ENCODE results near the gene LIPI.
"Not testable (repeated sequence)": the region's sequence is repeated elsewhere in the genome, so short reads cannot be mapped to it uniquely, and the experiment has no call there.

Gene LIPI

DNA sequence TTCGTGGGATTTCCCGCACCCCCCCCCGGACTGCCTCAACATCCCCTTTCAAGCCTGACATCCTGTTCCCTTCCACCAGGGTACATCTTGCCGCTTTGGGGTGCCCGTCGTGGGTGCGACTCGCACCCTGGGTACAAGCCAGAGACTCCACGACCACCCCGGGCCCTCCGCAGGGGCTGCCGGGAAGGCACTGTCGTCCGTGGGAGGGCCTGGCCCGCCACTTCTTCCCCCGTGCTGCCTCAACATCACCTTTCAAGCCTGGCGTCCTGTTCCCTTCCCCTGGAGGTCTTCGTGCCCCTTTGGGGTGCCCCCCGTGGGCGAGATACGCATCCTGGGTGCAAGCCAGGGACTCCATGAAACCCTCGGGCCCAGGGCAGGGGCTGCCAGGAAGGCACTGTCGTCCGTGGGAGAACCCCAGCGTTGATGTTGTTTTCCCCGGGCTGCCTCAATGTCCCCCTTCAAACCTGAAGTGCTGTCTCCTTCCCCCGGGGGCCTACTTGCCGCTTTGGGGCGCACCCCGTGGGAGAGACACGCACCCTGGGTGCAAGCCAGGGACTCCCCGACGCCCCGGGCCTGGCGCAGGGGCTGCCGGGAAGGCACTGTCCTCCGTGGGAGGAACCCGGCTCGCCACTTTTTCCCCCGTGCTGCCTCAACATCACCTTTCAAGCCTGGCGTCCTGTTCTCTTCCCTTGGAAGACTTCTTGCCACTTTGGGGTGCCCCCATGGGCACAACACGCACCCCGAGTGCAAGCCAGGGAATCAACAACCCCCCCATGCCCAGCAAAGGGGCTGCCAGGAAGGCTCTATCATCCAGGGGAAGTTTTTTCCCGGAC, 138.6 kb downstream of the LIPI start:
- DNase-seq (ENCODE audit: insufficient read length) (no peak), FAIRE-seq (no peak)
- TF ChIP-seq POLR2A (IDR thresholded peaks at IDR 0.05; ENCODE audit: low read depth, low read length) (no peak), POLR2AphosphoS5 (IDR thresholded peaks at IDR 0.05; ENCODE audit: low read depth, low read length) (no peak), TAF1 (IDR thresholded peaks at IDR 0.05; ENCODE audit: borderline replicate concordance, low read depth, low read length) (no peak)

- no peak for DNase-seq (ENCODE audit: insufficient read length)
- no peak for FAIRE-seq
- no peak for TF ChIP-seq POLR2AphosphoS5 (IDR thresholded peaks at IDR 0.05; ENCODE audit: low read depth, low read length)
- no peak for TF ChIP-seq POLR2A (IDR thresholded peaks at IDR 0.05; ENCODE audit: low read depth, low read length)
- no peak for TF ChIP-seq TAF1 (IDR thresholded peaks at IDR 0.05; ENCODE audit: borderline replicate concordance, low read depth, low read length)
Observed at GRCh38 chr21:14070968-14071367, 139.8 kb downstream of the LIPI start.

DNA sequence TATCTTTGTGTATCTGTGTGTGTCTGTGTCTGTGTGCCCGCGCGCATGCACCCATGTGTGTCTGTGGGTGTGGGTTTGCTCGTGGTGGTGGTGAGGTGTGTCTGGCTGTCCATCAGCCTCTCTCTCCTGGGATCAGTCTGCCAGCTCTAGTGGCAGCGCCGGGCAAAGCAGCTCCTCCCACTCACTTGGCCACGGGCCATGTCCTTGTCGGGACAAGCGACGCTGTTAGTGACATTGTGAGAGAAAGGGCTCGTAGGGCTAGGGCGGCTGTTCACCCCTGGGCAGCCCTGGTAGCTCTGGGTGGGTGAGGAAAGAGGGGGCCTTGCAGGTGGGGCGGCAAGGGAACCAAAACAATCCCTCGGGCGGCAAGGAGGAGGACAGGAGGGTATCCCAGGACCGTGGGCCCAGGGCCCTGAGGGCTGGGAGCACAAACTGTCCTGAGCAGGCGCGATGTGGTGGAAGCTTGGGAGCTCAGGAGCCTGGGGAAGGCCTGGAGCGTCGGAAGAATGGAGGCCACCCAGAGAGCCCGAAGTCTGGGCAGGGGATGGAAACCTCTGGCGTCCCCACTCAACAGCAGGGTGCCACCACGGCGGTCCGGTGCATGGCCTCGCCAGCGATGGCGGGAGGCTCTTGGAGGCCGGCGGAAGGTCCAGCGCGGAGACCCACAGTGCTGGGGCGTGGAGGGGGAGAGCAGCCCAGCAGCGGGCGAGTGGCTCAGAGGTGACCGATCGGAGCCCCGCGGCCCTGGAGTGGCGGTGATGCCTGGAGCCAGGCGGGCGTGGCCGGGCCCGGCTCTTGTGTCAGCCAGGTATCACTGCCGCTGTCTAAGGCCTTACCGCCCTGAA, 140.5 kb downstream of the LIPI start:
- FAIRE-seq (no peak), DNase-seq (ENCODE audit: insufficient read length) (no peak)
- TF ChIP-seq POLR2A (IDR thresholded peaks at IDR 0.05; ENCODE audit: low read depth, low read length) (no peak), POLR2AphosphoS5 (IDR thresholded peaks at IDR 0.05; ENCODE audit: low read depth, low read length) (no peak), TAF1 (IDR thresholded peaks at IDR 0.05; ENCODE audit: borderline replicate concordance, low read depth, low read length) (no peak)

- TF ChIP-seq POLR2AphosphoS5 (IDR thresholded peaks at IDR 0.05; ENCODE audit: low read depth, low read length) (no peak), TAF1 (IDR thresholded peaks at IDR 0.05; ENCODE audit: borderline replicate concordance, low read depth, low read length) (no peak), POLR2A (IDR thresholded peaks at IDR 0.05; ENCODE audit: low read depth, low read length) (no peak)
- DNase-seq (ENCODE audit: insufficient read length) (no peak), FAIRE-seq (no peak)
Observed at GRCh38 chr21:14064296-14064645, 146.5 kb downstream of the LIPI start.

DNA sequence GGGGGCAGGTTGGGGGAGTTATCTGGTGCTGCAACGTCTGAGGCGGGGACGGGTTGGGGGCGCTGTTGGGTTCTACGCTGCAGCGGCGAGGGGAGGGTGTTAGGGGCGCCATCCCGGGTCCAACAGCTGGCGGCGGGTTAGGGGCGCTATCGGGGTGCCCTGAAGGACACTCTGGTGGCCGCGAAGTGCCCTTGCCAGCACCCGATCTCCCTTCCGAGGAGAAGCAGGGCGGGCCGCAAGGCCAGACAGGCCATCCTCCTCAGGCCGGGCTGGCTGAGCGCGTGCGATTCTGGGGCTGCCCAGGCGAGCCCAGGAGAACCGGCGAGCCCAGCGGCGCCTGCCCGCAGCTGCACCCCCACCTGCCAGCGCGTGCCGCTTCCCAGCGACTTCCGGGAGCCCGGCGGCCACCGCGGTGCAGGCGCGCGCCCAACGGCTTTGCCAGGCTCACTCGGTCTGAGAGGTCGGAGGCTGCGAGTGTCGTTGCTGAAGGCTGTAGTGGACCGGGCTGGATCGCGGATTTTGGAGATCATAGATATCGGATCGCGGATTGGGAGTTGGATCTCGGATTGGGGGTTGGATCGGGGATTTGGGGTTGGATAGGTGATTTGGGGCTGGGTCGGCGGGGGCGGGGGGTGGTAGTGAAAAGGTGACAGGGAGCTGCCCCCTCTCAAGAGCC, 147.0 kb downstream of the LIPI start:
- DNase-seq (ENCODE audit: insufficient read length); FAIRE-seq: not testable (repeated sequence)

DNA sequence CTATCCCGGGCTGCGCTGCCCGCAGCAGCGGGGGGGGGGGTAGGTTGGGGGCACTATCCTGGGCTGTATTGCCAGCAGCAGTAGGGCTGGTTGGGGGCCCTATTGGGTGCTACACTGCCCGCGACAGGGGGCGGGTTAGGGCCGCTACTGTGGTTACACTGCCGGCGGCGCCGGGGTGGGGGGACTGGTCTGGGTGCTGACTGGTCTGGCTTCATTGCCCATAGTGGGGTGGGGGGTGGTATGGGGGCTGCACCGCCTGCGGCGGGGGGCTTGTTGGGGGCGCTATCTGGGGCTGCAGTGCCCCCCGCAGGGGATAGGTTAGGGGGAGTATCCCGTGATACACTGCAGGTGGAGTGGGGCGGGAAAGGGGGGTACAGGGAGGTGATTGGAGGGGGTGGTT, 148.1 kb downstream of the LIPI start:
- FAIRE-seq; DNase-seq (ENCODE audit: insufficient read length): not testable (repeated sequence)

DNA sequence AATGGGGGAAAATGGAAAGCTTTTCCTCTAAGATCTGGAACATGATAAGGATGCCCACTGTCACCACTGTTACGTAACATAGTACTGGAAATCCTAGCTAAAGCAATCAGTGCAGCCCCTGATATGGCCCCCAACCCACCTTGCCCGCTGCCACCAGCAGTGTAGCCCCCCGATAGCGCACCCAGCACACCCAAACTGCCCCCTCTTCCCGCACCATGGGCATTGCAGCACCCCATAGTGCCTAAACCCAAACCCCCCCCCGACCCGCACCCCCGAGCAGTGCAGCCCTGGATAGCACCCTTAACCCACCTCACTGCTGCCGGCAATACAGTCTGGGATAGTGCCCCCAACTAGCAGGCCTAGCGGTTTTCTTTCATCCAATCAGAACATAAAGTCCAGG, 148.9 kb downstream of the LIPI start:
- not testable (repeated sequence) for FAIRE-seq; DNase-seq (ENCODE audit: insufficient read length)

DNA sequence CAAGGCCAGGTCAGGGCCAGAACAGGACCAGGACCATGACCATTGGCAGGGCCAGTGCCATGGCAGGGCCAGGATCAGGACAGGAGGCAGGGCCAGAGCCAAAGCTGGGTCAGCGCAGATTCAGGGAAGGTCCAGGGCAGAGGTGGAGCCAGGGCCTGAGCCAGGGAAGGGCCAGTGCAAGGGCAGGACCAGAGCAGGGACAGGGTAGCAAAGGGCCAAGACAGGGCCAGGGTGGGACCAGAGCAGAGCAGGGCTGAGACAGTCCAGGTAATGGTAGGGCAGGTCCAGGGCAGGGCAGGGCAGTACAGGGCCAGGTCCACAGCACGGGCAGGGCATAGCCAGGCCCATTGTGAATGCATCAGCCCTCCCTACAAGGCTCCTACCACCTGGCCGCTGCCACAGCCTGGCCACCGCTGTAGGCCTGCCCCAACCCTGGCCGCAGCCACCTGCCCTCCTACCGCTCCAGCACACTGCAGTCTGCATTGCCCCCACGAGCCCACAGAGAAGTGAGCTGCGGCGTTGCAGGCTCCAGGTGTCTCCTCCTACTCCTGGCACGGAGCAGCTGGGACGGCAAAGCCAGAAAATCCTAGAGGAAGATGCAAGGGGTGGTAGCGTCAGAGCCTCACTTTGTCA, 151.6 kb downstream of the LIPI start:
- FAIRE-seq; DNase-seq (ENCODE audit: insufficient read length): not testable (repeated sequence)

All from GM12892 (cell line).